K562 (cell line): ENCODE measurements around the gene WDPCP. TPM values are rescaled to one million over a fixed set of nuclear protein-coding genes. Genes with fewer than 3 reads are reported as not detected.
A peak's percentile ranks its signal among the peaks of the same experiment; 100 is the strongest.

ENCODE experiments used
- CTBP1 ChIP-seq: fragments of 450-650 bp; IDR thresholded peaks from 2 replicates; pipeline ENCODE4 v1.6.1; 2016; ENCODE audit warnings: borderline replicate concordance
- FOXP1 ChIP-seq: sonication (generic); formaldehyde crosslinking; IDR thresholded peaks from 2 replicates; pipeline ENCODE4 v1.8.0; 2022; ENCODE audit warnings: mild to moderate bottlenecking, missing genetic modification reagents
- GATAD2B ChIP-seq: fragments of 450-650 bp; IDR thresholded peaks from 2 replicates; pipeline ENCODE4 v1.6.1; 2017; ENCODE audit warnings: mild to moderate bottlenecking, borderline replicate concordance
- HSF4 ChIP-seq: fragments of 250-450 bp; sonication (Bioruptor Pico); IDR thresholded peaks from 2 replicates; pipeline ENCODE4 v2.1.2; 2022; ENCODE audit warnings: mild to moderate bottlenecking, moderate library complexity, borderline replicate concordance
- JUND ChIP-seq, 2 experiments: IDR thresholded peaks; 2 replicates in 1 of 2; 3 replicates in 1 of 2; pipeline ENCODE4 v1.6.1; 2011; ENCODE audit warnings: borderline replicate concordance in 2 of 2, low read depth in 2 of 2, low read length in 2 of 2, improper control_type of control experiment in 1 of 2, missing biosample characterization in 1 of 2, missing genetic modification characterization in 1 of 2, missing genetic modification reagents in 1 of 2
- MCM7 ChIP-seq, 2 experiments: fragments of 450-650 bp; IDR thresholded peaks; 2 replicates each; pipeline ENCODE4 v1.6.1; 2016 to 2018
- MTA2 ChIP-seq: fragments of 450-650 bp; IDR thresholded peaks from 2 replicates; pipeline ENCODE4 v1.6.1; 2016; ENCODE audit warnings: low read depth
- RAD21 ChIP-seq, 2 experiments: fragments of 250-450 bp in 1 of 2; fragments of 450-650 bp in 1 of 2; sonication (Bioruptor Pico) in 1 of 2; formaldehyde crosslinking in 1 of 2; IDR thresholded peaks in 1 of 2; conservative IDR thresholded peaks in 1 of 2; 2 replicates each; pipeline versions ENCODE4 v1.4.0 to v1.8.0; 2020 to 2022; ENCODE audit warnings: mild to moderate bottlenecking in 2 of 2, moderate library complexity in 1 of 2
- SIN3B ChIP-seq: fragments of 450-650 bp; IDR thresholded peaks from 2 replicates; pipeline ENCODE4 v1.6.1; 2017; ENCODE audit warnings: low read depth, mild to moderate bottlenecking, moderate library complexity
- ZNF589 ChIP-seq: fragments of 200-800 bp; sonication (Bioruptor generic); IDR thresholded peaks from 2 replicates; pipeline ENCODE4 v1.6.1; 2016; ENCODE audit warnings: low read depth, missing genetic modification characterization, missing compliant biosample characterization
- ZNF695 ChIP-seq: fragments of 450-650 bp; formaldehyde crosslinking; IDR thresholded peaks from 2 replicates; pipeline ENCODE4 v1.4.0; 2020; ENCODE audit warnings: mild to moderate bottlenecking, moderate library complexity
- polyA plus RNA-seq, 8 experiments: library from polyadenylated mRNA; depleted of rRNA in 4 of 8; stranded (reverse) in 5 of 8; unstranded in 3 of 8; fragments of >200 nt; fragmentation: Nextera tagmentation in 2 of 8; fragmentation: Illumina TruSeq in 1 of 8; extraction: Ambion mirVana in 2 of 8; extraction: Trizol in 1 of 8; gene quantifications; 2 replicates each; pipeline versions ENCODE4 v1.2.1 to v1.2.3, GENCODE V29; 2011 to 2014; ENCODE audit warnings: inconsistent platforms in 1 of 8, missing spikeins in 1 of 8
- total RNA-seq, 7 experiments: library from RNA; depleted of rRNA in 6 of 7; stranded (reverse); fragments of >200 nt in 6 of 7; fragmentation: Illumina TruSeq in 2 of 7; extraction: Trizol in 2 of 7; gene quantifications; 2 replicates each; pipeline versions ENCODE4 v1.2.1 to v1.2.3, GENCODE V29; 2011 to 2021; ENCODE audit warnings: low replicate concordance in 1 of 7
- TF ChIP-seq, protein P1 (sequence below): IDR thresholded peaks from 3 replicates; pipeline ENCODE4 v1.6.1; 2011; ENCODE audit warnings: borderline replicate concordance, mild to moderate bottlenecking, moderate library complexity; ENCODE audit not compliant: insufficient read length; ENCODE audit errors: extremely low read depth
- TF ChIP-seq, protein P2 (sequence below): fragments of 200-800 bp; sonication (Bioruptor generic); IDR thresholded peaks from 2 replicates; pipeline ENCODE4 v1.6.1; 2016; ENCODE audit warnings: missing genetic modification characterization, missing compliant biosample characterization
- TF ChIP-seq, protein P3 (sequence below), 2 experiments: fragments of 450-650 bp in 1 of 2; sonication (generic) in 1 of 2; formaldehyde crosslinking in 1 of 2; IDR thresholded peaks in 1 of 2; conservative IDR thresholded peaks in 1 of 2; 2 replicates each; pipeline versions ENCODE4 v1.6.1 to v1.8.1; 2016 to 2023; ENCODE audit warnings: mild to moderate bottlenecking in 2 of 2, moderate library complexity in 2 of 2, inconsistent platforms in 1 of 2, missing genetic modification reagents in 1 of 2
- TF ChIP-seq, protein P4 (sequence below): fragments of 450-650 bp; formaldehyde crosslinking; IDR thresholded peaks from 2 replicates; pipeline ENCODE4 v1.4.0; 2022; ENCODE audit warnings: missing genetic modification characterization

Gene WDPCP
- total and polyA plus RNA-seq, 9 of the 15 experiments (the other 6 are each of a cell fraction or from before 2014, with no cell fraction given): 1.4 to 6.4 (median 5.5) TPM

DNA sequence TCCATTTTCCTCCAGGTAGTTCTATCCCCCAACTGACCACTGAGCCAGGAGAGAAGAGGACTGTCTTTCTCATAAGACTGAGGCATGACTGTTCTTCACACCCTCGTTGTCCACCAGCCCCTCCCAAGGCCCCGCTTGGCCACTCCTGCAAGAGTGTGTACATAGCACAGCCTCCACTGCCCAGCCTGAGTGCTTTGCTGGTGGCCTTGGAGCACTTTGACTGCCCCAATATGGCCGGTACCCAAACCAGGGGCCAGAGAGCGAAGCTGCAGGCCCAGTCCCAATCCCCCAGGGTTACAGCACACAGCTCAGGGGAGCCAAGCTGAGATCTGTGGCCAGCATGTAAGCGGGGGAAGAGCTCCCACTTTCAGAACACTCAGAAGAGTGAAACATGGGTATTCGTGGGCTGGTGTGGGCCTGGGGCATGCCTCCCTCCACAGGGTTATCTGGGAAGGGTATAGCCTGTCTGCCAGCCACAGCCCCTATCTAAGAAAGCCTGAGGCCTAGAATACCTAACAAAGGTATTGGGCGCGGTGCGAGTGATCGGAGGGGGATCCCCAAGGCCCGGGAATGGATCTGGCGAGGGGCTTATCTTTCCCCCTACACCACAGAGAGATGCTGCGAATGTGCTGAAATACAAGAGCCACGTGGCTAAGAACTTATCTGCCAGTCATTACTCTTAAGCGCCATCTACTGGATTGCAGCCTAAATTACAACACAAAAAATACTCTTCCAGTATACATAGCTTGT lies 163.8 kb downstream of the WDPCP start (continued):
- TF ChIP-seq, protein P1, sequence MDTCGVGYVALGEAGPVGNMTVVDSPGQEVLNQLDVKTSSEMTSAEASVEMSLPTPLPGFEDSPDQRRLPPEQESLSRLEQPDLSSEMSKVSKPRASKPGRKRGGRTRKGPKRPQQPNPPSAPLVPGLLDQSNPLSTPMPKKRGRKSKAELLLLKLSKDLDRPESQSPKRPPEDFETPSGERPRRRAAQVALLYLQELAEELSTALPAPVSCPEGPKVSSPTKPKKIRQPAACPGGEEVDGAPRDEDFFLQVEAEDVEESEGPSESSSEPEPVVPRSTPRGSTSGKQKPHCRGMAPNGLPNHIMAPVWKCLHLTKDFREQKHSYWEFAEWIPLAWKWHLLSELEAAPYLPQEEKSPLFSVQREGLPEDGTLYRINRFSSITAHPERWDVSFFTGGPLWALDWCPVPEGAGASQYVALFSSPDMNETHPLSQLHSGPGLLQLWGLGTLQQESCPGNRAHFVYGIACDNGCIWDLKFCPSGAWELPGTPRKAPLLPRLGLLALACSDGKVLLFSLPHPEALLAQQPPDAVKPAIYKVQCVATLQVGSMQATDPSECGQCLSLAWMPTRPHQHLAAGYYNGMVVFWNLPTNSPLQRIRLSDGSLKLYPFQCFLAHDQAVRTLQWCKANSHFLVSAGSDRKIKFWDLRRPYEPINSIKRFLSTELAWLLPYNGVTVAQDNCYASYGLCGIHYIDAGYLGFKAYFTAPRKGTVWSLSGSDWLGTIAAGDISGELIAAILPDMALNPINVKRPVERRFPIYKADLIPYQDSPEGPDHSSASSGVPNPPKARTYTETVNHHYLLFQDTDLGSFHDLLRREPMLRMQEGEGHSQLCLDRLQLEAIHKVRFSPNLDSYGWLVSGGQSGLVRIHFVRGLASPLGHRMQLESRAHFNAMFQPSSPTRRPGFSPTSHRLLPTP: no peak
- TF ChIP-seq CTBP1 (no peak), HSF4 (CRISPR knock-in tag) (no peak), SIN3B (no peak), GATAD2B (no peak), ZNF695 (CRISPR knock-in tag) (no peak), FOXP1 (no peak), RAD21 (CRISPR knock-in tag; conservative IDR thresholded peaks at IDR 0.05 in 1 of 2, IDR thresholded peaks at IDR 0.05 in 1 of 2) (peak; percentile 43 to 78), ZNF589 (CRISPR knock-in tag) (no peak), JUND (IDR thresholded peaks at IDR 0.05; ENCODE audit: borderline replicate concordance, low read depth, low read length) (no peak), JUND (tag; IDR thresholded peaks at IDR 0.05; ENCODE audit: borderline replicate concordance, low read depth, low read length) (no peak), MCM7 (IDR thresholded peaks at IDR 0.05) (no peak), MTA2 (no peak)
- TF ChIP-seq, protein P2, sequence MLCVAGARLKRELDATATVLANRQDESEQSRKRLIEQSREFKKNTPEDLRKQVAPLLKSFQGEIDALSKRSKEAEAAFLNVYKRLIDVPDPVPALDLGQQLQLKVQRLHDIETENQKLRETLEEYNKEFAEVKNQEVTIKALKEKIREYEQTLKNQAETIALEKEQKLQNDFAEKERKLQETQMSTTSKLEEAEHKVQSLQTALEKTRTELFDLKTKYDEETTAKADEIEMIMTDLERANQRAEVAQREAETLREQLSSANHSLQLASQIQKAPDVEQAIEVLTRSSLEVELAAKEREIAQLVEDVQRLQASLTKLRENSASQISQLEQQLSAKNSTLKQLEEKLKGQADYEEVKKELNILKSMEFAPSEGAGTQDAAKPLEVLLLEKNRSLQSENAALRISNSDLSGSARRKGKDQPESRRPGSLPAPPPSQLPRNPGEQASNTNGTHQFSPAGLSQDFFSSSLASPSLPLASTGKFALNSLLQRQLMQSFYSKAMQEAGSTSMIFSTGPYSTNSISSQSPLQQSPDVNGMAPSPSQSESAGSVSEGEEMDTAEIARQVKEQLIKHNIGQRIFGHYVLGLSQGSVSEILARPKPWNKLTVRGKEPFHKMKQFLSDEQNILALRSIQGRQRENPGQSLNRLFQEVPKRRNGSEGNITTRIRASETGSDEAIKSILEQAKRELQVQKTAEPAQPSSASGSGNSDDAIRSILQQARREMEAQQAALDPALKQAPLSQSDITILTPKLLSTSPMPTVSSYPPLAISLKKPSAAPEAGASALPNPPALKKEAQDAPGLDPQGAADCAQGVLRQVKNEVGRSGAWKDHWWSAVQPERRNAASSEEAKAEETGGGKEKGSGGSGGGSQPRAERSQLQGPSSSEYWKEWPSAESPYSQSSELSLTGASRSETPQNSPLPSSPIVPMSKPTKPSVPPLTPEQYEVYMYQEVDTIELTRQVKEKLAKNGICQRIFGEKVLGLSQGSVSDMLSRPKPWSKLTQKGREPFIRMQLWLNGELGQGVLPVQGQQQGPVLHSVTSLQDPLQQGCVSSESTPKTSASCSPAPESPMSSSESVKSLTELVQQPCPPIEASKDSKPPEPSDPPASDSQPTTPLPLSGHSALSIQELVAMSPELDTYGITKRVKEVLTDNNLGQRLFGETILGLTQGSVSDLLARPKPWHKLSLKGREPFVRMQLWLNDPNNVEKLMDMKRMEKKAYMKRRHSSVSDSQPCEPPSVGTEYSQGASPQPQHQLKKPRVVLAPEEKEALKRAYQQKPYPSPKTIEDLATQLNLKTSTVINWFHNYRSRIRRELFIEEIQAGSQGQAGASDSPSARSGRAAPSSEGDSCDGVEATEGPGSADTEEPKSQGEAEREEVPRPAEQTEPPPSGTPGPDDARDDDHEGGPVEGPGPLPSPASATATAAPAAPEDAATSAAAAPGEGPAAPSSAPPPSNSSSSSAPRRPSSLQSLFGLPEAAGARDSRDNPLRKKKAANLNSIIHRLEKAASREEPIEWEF (CRISPR knock-in tag): no peak
- TF ChIP-seq, protein P3, sequence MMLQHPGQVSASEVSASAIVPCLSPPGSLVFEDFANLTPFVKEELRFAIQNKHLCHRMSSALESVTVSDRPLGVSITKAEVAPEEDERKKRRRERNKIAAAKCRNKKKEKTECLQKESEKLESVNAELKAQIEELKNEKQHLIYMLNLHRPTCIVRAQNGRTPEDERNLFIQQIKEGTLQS (IDR thresholded peaks at IDR 0.05): no peak
- TF ChIP-seq, protein P3 (CRISPR knock-in tag; conservative IDR thresholded peaks at IDR 0.05): no peak
- TF ChIP-seq, protein P4, sequence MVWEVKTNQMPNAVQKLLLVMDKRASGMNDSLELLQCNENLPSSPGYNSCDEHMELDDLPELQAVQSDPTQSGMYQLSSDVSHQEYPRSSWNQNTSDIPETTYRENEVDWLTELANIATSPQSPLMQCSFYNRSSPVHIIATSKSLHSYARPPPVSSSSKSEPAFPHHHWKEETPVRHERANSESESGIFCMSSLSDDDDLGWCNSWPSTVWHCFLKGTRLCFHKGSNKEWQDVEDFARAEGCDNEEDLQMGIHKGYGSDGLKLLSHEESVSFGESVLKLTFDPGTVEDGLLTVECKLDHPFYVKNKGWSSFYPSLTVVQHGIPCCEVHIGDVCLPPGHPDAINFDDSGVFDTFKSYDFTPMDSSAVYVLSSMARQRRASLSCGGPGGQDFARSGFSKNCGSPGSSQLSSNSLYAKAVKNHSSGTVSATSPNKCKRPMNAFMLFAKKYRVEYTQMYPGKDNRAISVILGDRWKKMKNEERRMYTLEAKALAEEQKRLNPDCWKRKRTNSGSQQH (CRISPR knock-in tag): no peak
